ENCODE data around the gene KRTAP5-6. TPM values are rescaled to one million over a fixed set of nuclear protein-coding genes. Genes with fewer than 3 reads are reported as not detected.

Gene KRTAP5-6, protein sequence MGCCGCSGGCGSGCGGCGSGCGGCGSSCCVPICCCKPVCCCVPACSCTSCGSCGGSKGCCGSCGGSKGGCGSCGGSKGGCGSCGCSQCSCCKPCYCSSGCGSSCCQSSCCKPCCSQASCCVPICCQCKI
- total RNA-seq (not detected), total RNA-seq (0 reads per million in 2 donors)

DNA sequence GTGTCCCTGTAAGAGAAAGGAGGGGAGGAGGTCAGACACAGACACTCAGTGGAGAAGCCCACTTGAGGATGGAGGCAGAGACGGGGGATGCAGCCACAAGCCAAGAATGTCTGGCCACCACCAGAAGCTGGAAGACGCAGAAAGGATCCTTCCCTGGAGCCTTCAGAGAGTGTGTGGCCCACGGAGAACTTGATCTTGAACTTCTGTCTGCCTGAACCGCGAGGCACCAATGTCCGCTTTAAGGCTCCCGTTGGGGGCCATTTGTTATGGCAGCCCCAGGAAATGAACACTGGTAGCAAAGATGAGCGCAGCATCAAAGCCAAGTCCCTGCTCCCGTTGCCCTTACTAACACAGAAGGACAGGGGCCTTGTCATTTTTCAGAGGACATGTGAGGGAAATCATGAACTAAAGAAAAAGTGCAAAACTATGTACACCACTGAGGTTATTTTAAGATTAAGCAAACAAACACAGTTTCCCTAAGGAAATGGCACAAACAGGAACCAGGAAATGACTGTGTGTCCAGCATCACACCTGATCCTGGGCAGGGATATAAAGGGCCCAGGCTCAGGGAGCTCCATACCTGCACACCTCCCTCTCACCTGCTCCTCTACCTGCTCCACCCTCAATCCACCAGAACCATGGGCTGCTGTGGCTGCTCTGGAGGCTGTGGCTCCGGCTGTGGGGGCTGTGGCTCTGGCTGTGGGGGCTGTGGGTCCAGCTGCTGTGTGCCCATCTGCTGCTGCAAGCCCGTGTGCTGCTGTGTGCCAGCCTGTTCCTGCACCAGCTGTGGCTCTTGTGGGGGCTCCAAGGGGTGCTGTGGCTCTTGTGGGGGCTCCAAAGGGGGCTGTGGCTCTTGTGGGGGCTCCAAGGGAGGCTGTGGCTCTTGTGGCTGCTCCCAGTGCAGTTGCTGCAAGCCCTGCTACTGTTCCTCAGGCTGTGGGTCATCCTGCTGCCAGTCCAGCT, at the start of gene KRTAP5-6:
Gene KRTAP5-6 (plus strand): TSS at position 588 of the 963 bp plus-strand sequence. CDS start 51 bp downstream, at position 639.
- Mint-ChIP-seq H3K4me3 (peak within 1 kb of the TSS; percentile 80), H3K4me1 (peaks cover 11% of the 10 kb centered on the region), H3K27ac (no peak within 1 kb of the TSS), H3K27me3 (peaks cover 58% of the 10 kb centered on the region), H3K36me3 (ENCODE audit: low read depth) (peaks cover 2% of the 10 kb centered on the region)
- ATAC-seq (no peak), DNase-seq (no peak)
- H3K9me3 ChIP-seq (ENCODE audit: control insufficient read depth, low read length, poor library complexity, severe bottlenecking), result no peaks in the 10 kb centered on the region

DNA sequence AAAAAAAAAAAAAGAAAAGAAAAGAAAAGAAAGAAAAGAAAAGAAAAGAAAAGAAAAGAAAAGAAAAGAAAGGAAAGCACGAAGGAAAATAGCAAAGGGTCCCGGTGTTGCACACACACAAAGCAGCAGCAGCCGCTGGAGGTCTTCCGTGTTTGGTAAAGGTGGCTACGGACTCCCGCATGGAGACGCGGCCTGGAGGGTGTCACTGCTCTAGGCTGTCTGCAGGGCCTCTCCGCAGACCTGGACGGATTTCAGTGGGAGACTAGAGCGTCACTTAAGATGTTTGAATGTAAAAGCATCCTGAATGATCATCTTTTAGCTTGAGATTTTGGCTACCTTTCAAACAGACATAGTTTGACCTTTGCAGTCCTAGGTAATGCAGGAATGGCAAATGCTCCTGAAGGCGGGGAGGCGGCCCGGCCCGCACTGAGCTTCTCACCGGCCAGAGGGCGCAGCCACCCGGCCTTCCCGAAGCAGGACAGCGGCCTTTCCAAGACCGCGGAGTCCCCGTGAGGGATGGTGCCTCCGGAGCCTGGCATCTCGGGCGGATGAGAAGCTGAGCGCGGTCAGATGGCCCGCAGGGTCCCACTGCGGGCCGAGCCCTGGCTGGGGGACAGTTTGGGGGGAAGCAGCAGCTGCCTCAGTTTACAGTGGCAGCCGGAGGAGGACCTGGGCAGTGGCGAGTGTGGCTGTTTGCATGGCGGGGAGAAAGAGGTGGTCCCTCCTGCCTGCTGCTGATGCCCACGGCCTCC, 48.9 kb upstream of the KRTAP5-6 start:
- no peak for ATAC-seq
- Mint-ChIP-seq H3K4me3 (no peak overlapping the region), H3K4me1 (peaks cover 5% of the 10 kb centered on the region), H3K27ac (no peak overlapping the region), H3K36me3 (ENCODE audit: low read depth) (no peaks in the 10 kb centered on the region), H3K27me3 (peaks cover 36% of the 10 kb centered on the region)
- DNase-seq, result no peak
- H3K9me3 ChIP-seq (ENCODE audit: control insufficient read depth, low read length, poor library complexity, severe bottlenecking), result no peaks in the 10 kb centered on the region

DNA sequence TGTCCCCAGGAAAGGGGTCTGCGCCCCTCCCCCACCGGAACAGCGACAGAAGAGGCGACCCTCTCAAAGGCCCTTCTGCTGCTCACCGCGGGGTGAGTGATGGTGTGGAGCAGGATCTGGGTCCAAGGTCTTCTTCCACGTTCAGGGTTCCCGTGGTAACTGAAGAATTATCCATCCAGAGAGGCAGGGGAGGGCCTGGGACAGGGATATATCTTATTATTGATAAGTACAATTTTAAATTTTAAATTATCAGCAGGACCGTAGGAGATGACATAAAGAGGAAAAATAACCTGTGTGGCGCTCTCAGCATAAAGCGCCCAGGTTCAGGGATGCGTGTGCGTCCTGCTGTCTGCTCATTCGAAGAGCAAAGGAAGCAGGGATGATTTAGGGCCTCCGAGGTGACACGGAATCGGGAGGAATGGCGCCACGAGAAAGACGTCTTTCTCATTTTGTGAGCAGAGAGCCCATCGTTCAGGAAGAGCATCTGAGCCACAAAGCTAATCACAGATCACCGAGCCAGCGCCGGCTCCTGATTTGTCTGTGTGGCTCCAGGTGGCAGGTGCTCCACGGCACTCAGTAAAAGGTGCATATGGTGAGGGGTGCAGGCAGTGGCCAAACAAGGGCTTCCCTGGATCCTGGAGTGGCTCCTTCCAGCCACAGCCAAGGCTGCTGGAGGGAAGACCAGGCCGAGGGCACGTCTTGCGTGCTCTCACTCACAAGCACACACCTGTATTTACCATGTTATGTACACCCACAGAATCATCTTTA, 48.2 kb upstream of the KRTAP5-6 start:
- no peak for ATAC-seq
- Mint-ChIP-seq H3K36me3 (ENCODE audit: low read depth) (no peaks in the 10 kb centered on the region), H3K27ac (no peak overlapping the region), H3K4me1 (peaks cover 5% of the 10 kb centered on the region), H3K27me3 (peaks cover 38% of the 10 kb centered on the region), H3K4me3 (no peak overlapping the region)
- DNase-seq, result no peak
- no peaks in the 10 kb centered on the region for H3K9me3 ChIP-seq (ENCODE audit: control insufficient read depth, low read length, poor library complexity, severe bottlenecking)

DNA sequence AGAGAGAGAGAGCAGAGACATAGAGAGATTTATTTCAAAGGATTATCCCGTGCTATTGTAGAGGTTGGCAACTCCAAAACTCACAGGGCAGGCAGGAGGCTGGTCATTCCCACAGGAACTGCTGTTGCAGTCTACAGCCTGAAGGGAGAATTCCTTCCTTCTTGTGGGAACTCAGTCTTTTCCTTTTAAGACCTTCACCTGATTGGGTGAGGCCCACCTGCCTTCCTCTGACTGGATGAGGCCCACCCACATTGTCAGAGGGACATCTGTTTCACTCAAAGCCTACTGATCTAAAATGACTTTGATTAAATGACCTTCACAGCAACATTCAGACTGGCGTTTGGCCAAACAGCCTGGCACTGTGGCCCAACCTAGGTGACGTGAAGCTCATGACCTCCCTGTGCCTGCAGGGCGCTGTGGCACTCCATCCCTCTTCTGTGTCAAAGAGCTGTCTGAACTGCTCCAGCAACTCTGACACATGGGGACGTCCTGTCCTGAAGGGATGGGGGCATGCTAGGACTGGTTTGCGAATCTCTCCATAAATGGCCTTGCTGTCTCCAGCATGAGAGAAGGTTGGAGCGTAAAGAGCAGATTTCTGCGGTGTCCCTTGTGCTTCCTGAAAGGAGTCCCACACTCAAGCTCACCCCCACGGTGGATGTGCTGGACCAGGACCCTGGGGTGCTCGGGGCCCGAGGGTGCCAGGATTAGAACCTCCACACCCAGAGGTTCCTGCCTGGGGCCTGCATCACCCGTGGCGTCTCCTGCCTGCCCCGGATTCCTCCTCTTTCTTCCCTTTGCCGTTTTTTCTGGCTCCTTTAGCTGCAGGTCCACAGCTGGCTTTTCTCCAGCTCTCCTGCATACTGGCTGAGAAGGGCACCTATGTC, 46.7 kb upstream of the KRTAP5-6 start:
- Mint-ChIP-seq H3K36me3 (ENCODE audit: low read depth) (peaks cover 2% of the 10 kb centered on the region), H3K4me3 (no peak overlapping the region), H3K27me3 (peaks cover 36% of the 10 kb centered on the region), H3K4me1 (peaks cover 2% of the 10 kb centered on the region), H3K27ac (no peak overlapping the region)
- no peaks in the 10 kb centered on the region for H3K9me3 ChIP-seq (ENCODE audit: control insufficient read depth, low read length, poor library complexity, severe bottlenecking)
- ATAC-seq, result no peak
- no peak for DNase-seq

DNA sequence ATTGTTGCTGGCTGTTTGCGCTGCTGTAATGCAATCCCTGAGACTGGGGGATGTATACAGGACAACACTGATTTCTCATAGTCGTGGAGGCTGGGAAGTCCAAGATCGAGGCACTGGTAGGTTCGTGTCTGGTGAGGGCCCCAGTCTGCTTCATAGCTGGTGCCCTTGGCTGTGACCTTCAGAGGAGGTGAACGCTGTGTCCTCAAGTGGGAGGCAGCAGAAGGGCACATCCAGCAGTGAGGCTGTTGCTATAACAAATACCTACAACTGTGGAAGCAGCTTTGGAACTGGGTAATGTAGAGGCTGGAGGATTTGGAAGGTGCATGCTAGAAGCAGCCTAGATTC, 46.1 kb upstream of the KRTAP5-6 start:
- Mint-ChIP-seq H3K4me1 (peaks cover 2% of the 10 kb centered on the region), H3K27me3 (peaks cover 36% of the 10 kb centered on the region), H3K27ac (no peak overlapping the region), H3K4me3 (no peak overlapping the region), H3K36me3 (ENCODE audit: low read depth) (peaks cover 2% of the 10 kb centered on the region)
- DNase-seq (no peak), ATAC-seq (no peak)
- H3K9me3 ChIP-seq (ENCODE audit: control insufficient read depth, low read length, poor library complexity, severe bottlenecking), result no peaks in the 10 kb centered on the region

DNA sequence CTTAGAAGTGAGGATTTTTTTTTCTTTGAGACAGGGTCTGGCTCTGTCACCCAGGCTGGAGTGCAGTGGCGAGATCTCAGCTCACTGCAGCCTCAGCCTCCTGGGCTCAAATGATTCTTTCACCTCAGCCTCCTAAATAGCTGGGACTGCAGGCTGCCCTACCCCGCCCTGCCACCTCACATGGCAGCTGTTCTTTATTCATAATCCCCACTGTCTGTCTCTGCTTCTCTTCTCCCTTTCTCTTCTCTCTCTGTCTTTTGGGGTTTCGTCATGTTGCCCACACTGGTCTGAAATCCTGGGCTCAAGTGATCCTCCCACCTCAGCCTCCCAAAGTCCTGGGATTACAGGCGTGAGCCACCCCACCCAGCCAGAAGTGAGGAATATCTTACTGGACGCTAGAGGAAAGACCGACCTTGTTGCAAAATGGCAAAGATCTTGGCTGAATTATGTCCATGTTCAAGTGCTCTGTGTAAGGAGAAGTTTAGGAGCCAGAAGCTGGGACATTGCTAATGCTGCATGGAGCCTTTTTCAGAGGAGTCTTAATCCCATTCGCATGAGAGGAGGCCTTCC, 45.5 kb upstream of the KRTAP5-6 start:
- Mint-ChIP-seq H3K27me3 (peaks cover 42% of the 10 kb centered on the region), H3K27ac (no peak overlapping the region), H3K4me3 (no peak overlapping the region), H3K4me1 (peaks cover 2% of the 10 kb centered on the region), H3K36me3 (ENCODE audit: low read depth) (peaks cover 2% of the 10 kb centered on the region)
- no peaks in the 10 kb centered on the region for H3K9me3 ChIP-seq (ENCODE audit: control insufficient read depth, low read length, poor library complexity, severe bottlenecking)
- DNase-seq (no peak), ATAC-seq (no peak)

DNA sequence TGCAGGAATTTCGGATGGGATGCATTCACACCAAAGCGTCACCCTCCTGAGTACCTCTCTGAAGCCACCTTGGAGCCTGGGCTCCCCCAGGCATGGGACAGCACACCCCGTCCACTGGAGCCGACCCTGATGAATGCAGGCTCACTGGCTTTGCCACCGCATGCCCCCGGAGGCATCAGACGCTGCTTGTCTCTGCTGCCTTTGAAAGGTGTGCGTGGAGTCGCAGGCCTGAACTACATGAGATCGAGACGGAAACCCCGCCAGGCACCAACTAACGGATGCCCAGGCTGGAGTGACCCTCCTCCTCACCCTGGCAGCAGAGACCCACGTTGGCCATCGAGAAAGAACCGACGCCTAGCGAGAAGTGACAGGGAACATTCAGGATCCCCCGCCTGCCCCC, 45.0 kb upstream of the KRTAP5-6 start:
- H3K9me3 ChIP-seq (ENCODE audit: control insufficient read depth, low read length, poor library complexity, severe bottlenecking), result no peaks in the 10 kb centered on the region
- Mint-ChIP-seq H3K27ac (no peak overlapping the region), H3K4me3 (no peak overlapping the region), H3K27me3 (peaks cover 46% of the 10 kb centered on the region), H3K36me3 (ENCODE audit: low read depth) (peaks cover 2% of the 10 kb centered on the region), H3K4me1 (peaks cover 2% of the 10 kb centered on the region)
- DNase-seq (no peak), ATAC-seq (no peak)

DNA sequence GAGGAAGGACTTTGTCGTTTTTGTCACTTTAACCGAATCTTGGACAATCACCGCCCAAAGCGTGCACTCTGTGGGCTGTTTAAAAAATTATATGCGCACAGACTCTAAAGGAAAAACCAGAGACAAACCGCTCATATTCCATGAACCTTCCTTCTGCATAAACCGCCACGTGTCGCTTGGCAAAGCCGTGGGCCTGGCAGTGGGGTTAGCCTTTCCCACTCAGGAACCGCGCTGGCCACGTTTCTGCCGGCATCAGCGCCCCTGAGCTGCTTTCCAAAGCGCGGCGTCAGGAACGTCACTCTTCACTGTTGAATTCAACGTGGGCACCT, 44.6 kb upstream of the KRTAP5-6 start:
- Mint-ChIP-seq H3K4me1 (peaks cover 2% of the 10 kb centered on the region), H3K36me3 (ENCODE audit: low read depth) (peaks cover 2% of the 10 kb centered on the region), H3K4me3 (no peak overlapping the region), H3K27me3 (peaks cover 42% of the 10 kb centered on the region), H3K27ac (peak overlapping the region; percentile 37)
- ATAC-seq (no peak), DNase-seq (no peak)
- no peaks in the 10 kb centered on the region for H3K9me3 ChIP-seq (ENCODE audit: control insufficient read depth, low read length, poor library complexity, severe bottlenecking)

DNA sequence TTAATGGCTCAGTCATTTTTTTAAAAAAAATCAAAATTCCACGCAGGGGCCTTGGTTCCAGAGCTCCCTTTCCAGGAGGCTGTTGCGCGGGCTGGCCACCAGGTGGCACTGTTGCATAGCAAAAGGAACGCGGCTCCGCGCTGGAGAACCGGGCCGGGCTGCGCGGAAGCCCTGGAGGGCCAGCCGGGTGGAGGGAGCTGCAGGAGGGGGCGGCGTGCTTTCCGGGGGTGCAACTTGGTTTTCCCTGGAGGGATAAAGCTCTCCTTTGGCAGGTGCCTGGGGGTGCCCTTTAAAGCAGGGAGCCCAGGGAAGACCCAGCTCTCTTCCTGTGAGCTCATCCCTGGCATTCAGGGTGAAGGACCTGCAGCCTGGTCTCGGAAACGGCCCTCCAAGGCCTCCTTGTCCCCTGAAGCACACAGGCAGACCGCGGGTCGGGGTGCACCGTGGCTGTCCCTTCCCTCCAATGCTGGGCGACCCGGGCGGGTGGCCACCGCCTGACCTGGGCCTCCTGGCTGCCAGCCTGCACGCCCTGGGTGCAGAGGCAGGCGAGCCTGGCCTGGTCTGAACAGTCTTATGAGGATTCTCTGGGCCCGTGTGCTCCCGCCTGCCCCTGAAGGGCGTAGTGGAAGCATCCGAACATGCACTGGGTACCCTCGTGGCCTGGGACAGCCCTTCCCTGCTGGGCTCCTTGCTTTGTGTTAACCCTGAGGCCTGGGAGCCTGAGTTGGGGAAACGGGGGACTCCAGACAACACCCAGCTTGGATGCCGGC, 44.0 kb upstream of the KRTAP5-6 start:
- H3K4me1 Mint-ChIP-seq, result peaks cover 2% of the 10 kb centered on the region
- DNase-seq (peak; percentile 68 to 82 (median 71)), ATAC-seq (peak; percentile 89)
- peaks cover 45% of the 10 kb centered on the region for H3K27me3 Mint-ChIP-seq
- peak overlapping the region; percentile 37 for H3K27ac Mint-ChIP-seq
- peaks cover 2% of the 10 kb centered on the region for H3K36me3 Mint-ChIP-seq (ENCODE audit: low read depth)
- no peaks in the 10 kb centered on the region for H3K9me3 ChIP-seq (ENCODE audit: control insufficient read depth, low read length, poor library complexity, severe bottlenecking)
- H3K4me3 Mint-ChIP-seq, result no peak overlapping the region

DNA sequence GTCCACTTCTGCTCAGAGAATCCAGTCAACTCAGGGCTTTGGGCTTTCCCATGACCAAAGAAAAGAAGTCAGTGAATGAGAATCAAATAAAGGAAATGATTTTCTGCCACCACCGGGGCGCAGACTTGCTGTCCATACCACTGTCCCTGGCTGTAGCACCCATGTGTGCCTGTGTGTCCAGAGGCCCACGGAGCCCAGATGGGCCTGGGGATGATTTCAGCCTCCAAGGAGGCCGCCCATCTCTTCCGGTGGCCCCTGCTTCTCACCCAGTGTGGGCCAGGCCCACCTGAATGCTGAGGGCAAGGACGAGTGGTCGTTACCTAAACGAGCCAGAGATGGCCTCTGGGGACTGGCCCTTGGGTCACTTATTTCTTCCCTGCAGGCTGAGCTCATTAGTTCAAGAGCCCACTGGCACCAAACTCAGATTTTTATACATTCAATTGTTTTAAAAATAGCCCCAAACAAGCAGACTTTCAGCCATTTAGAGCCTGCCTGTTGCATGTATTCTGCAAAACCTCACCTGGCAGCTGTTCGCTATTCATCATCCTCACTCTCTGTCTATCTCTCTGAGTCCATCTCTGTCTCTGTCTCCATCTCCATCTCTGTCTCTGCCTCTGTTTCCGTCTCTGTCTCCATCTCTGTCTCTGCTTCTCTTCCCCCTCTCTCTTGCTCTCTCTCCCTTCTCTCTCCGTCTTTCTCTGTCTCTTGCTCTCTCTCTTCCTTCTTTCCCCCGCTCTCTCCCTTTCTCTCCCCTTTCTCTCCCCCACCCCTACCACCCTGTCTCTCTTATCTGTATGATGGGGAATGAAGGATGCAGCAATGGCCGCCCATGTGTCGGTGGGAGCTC, 43.2 kb upstream of the KRTAP5-6 start:
- Mint-ChIP-seq H3K27me3 (peaks cover 51% of the 10 kb centered on the region), H3K4me1 (peaks cover 2% of the 10 kb centered on the region), H3K27ac (no peak overlapping the region), H3K4me3 (no peak overlapping the region), H3K36me3 (ENCODE audit: low read depth) (peaks cover 2% of the 10 kb centered on the region)
- H3K9me3 ChIP-seq (ENCODE audit: control insufficient read depth, low read length, poor library complexity, severe bottlenecking), result no peaks in the 10 kb centered on the region
- ATAC-seq (no peak), DNase-seq (no peak)

Measured in T-helper 17 cell (primary cell).